Measurements from ENCODE around the gene PCSK2.

Gene PCSK2

GRCh38 chr20:17273717-17274116 lies 46.9 kb downstream of the PCSK2 start:
- no peak for DNase-seq (ENCODE audit: low spot score)
- TF ChIP-seq, protein P1, sequence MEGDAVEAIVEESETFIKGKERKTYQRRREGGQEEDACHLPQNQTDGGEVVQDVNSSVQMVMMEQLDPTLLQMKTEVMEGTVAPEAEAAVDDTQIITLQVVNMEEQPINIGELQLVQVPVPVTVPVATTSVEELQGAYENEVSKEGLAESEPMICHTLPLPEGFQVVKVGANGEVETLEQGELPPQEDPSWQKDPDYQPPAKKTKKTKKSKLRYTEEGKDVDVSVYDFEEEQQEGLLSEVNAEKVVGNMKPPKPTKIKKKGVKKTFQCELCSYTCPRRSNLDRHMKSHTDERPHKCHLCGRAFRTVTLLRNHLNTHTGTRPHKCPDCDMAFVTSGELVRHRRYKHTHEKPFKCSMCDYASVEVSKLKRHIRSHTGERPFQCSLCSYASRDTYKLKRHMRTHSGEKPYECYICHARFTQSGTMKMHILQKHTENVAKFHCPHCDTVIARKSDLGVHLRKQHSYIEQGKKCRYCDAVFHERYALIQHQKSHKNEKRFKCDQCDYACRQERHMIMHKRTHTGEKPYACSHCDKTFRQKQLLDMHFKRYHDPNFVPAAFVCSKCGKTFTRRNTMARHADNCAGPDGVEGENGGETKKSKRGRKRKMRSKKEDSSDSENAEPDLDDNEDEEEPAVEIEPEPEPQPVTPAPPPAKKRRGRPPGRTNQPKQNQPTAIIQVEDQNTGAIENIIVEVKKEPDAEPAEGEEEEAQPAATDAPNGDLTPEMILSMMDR (IDR thresholded peaks at IDR 0.05; ENCODE audit: extremely low read depth, missing control alignments), result no peak

GRCh38 chr20:17276101-17276500 lies 49.3 kb downstream of the PCSK2 start:
- TF ChIP-seq, protein P1 (IDR thresholded peaks at IDR 0.05; ENCODE audit: extremely low read depth, missing control alignments), result no peak
- DNase-seq (ENCODE audit: low spot score), result no peak

- DNase-seq (ENCODE audit: low spot score), result peak; percentile 8
- TF ChIP-seq, protein P1 (IDR thresholded peaks at IDR 0.05; ENCODE audit: extremely low read depth, missing control alignments), result peak; percentile 36
Observed at GRCh38 chr20:17281478-17281877, 54.6 kb downstream of the PCSK2 start.

DNA sequence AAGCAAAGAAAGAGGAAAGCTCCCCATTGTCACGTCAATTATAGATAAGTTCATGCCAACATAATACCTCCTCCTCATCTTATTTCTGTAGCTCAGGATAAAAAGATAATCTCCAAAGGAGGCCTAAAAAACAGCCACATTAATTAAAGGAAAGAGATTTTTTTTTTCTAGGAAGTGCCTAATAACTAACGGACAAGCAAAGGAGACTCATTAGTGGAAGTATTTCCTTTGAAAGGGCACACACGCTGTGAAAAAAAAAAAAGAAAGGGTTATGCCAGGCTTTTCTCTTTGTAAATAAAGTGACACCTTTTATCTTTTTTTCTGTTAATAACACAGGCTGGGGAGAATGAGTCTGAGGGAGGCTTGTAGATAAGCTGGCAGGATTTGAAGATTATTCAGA lies 55.7 kb downstream of the PCSK2 start:
- no peak for DNase-seq (ENCODE audit: low spot score)
- TF ChIP-seq, protein P1 (IDR thresholded peaks at IDR 0.05; ENCODE audit: extremely low read depth, missing control alignments), result no peak

DNA sequence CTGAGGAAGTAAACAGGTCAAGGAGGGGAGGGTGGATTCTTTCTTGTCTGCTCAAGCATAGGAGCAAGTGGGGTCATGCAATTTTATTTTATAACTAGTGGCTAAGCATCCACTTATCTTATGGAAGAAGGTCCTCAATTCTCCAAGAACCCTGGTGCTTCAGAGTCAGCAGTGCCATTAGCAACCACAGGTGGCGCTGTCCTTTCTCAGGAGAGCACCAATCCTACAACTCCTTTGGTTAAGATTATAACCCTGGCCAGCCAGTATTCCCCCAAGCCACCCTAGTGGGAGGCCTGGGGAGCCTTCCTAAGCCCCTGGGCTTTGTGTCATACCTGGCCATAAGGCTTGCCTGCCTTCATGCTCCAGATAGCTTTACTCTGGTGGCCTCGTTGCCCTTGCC lies 60.7 kb downstream of the PCSK2 start:
- TF ChIP-seq, protein P1 (IDR thresholded peaks at IDR 0.05; ENCODE audit: extremely low read depth, missing control alignments), result no peak

DNA sequence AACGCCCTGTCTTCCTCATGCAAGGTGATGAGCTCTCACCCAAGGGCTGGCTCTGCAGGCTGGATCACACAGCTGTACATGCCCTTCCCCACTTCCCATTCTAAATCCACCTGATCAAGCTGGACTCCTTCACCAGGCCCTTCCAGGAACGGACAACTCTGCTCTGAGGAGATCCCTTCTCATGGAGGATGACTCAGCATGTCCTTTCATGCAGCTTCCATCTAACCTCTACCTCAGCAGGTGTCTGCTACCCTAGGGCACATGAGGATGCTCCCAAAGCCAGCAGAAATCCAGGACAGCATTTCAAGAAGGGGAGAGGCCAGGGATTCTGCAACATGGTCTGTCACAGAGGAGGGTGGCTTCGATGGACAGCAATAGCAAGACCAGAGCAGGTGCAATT lies 61.2 kb downstream of the PCSK2 start:
- no peak for DNase-seq (ENCODE audit: low spot score)
- TF ChIP-seq, protein P1 (IDR thresholded peaks at IDR 0.05; ENCODE audit: extremely low read depth, missing control alignments), result no peak

More for the DNA sequence above, 60.7 kb downstream of the PCSK2 start:
- DNase-seq (ENCODE audit: low spot score), result no peak

DNA sequence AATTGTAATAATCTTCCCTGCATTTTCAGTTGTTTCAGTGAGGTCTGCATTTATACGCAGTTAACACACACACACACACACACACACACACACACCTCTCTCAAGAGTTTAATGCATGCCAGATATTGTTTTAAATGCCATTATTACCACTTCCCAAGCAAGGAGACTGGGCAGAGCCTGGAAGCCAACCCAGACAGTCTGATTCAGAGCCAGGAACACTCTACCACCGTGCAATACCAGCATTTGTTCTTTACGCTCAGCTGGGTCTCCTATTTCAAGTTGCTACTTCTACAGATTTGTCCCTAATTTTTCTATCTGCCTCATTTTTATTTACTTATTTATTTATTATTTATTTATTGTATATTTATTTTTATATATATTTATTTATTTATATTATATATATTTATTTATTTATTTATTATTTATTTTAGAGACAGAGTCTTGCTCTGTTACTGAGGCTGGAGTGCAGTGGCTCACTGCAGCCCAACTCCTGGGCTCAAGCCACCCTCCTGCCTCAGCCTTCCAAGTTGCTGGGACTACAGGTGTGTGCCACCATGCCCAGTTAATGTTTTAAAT lies 68.4 kb downstream of the PCSK2 start:
- TF ChIP-seq, protein P1 (IDR thresholded peaks at IDR 0.05; ENCODE audit: extremely low read depth, missing control alignments), result no peak
- DNase-seq (ENCODE audit: low spot score), result no peak

All from GM20000 (cell line).